Spinal cord (tissue), 10 donors: ENCODE results near the gene DDX54. TPM values are rescaled to one million over a fixed set of nuclear protein-coding genes. Genes with fewer than 3 reads are reported as not detected.

Source experiments
- DNase-seq, 6 donors: peaks; one replicate each; pipeline versions ENCODE4 v3.0.0 to v3.0.0-alpha.2; 2013 to 2015; ENCODE audit warnings: low spot score in 6 of 6, low read depth in 4 of 6
- H3K27ac ChIP-seq: one replicate; pipeline ENCODE4 v1.5.1; 2013; ENCODE audit warnings: low read depth, low read length, control low read depth
- H3K27me3 ChIP-seq: one replicate; pipeline ENCODE4 v1.6.1; 2013; ENCODE audit warnings: low read length; ENCODE audit not compliant: control insufficient read depth, insufficient read depth
- H3K36me3 ChIP-seq: one replicate; pipeline ENCODE4 v1.6.1; 2013; ENCODE audit warnings: low read length; ENCODE audit not compliant: control insufficient read depth, insufficient read depth
- H3K4me1 ChIP-seq: one replicate; pipeline ENCODE4 v1.6.1; 2013; ENCODE audit warnings: low read length; ENCODE audit not compliant: control insufficient read depth, insufficient read depth
- H3K4me3 ChIP-seq: one replicate; pipeline ENCODE4 v1.5.1; 2013; ENCODE audit warnings: low read depth, low read length, control low read depth
- H3K9me3 ChIP-seq: one replicate; pipeline ENCODE4 v1.6.1; 2013; ENCODE audit warnings: low read length; ENCODE audit not compliant: control insufficient read depth, insufficient read depth
- WGBS: methylation state at CpG from one replicate; pipeline ENCODE4 v1.1.5; 2013; ENCODE audit warnings: missing lambda C conversion rate; ENCODE audit not compliant: insufficient coverage; 5-methylcytosine and 5-hydroxymethylcytosine counted together
- polyA plus RNA-seq, 2 donors: library from polyadenylated mRNA; unstranded; fragments of 120-200 nt; gene quantifications; one replicate each; pipeline ENCODE4 v1.2.1, GENCODE V29; 2013; ENCODE audit not compliant: insufficient read length in 2 of 2
- total RNA-seq, 2 donors: library from RNA; depleted of rRNA in 1 of 2; stranded (reverse); fragments of 120-200 nt in 1 of 2; fragments of >200 nt in 1 of 2; gene quantifications; one replicate each; pipeline versions ENCODE4 v1.2.3 to v1.2.4, GENCODE V29; 2013 to 2014
- donor health status: healthy.

Gene DDX54
- total and polyA plus RNA-seq, 4 donors = 14.0 to 67.1 (median 42.7) TPM

DNA sequence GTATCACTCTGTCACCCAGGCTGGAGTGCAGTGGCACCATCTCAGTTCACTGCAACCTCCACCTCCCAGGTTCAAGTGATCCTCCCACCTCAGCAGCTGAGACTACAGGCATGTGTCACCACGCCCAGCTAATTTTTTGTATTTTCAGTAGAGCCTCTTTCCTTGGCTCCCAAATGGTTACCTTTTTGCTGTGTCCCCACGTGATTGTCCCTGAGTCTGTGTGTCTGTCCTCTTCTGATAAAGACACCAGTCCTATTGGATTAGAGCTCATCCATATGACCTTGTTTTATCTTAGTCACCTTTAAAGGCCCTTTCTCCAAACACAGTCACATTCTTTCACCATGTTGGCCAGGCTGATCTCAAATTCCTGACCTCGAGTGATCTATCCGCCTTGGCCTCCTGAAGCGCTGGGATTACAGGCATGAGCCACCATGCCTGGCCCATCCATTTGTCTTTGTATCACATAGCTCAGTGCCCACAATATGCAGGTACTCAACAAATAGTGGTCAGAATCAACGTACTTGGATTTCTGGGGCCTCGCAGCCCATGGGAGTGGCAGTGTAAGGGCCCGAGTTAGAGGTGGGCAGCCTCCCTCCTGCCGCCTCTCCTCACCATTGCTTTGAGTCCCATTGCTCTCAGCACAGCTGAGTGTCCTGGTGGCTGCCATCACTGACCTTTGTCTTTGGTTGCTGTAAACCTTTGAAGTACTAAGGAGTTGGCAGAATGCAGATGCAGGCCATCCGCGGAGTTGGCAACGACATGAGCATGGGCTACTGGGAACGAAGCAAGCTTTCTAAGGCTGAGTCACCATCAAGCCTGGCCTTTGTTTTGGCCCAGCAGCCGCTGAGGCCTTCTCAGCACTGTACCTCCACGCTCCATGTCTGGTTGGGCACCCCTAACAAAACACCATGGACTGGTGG lies 45.3 kb upstream of the DDX54 start:
- no peaks in the 10 kb centered on the region for H3K9me3 ChIP-seq
- H3K36me3 ChIP-seq = peaks cover 31% of the 10 kb centered on the region
- no peaks in the 10 kb centered on the region for H3K27me3 ChIP-seq
- H3K27ac ChIP-seq = no peak overlapping the region
- DNase-seq = no peak
- no peak overlapping the region for H3K4me3 ChIP-seq
- 90% methylated on average over 15 of the region's 15 CpGs for WGBS
- H3K4me1 ChIP-seq = peaks cover 42% of the 10 kb centered on the region

DNA sequence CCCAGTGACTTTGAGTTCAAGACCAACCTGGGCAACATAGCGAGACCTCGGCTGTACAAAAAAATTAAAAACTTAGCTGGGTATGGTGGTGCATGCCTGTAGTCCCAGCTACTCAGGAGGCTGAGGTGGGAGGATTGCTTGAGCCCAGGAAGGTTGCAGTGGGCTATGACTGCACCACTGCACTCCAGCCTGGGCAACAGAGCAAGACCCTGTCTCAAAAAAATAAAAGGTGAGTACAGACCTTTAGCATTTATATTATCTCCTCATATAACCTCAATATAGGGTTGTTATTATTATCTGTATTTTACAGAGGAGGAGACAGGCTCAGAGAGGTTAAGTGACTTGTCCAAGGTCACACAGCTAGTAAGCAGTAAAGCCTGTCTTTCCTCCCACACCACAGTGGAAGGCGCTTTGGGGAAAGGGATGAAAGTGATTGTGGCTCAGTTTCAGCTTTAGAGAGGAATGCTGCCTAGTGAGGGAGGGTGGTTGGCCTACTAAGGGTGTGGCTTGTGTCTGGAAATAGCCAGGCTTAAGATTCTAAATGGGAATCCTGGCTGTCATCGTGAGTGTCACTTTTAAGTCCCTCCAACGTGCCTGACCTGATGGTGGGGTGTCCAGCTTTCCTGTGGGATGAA lies 43.2 kb upstream of the DDX54 start:
- Histone ChIP-seq H3K4me1 (peaks cover 43% of the 10 kb centered on the region), H3K9me3 (no peaks in the 10 kb centered on the region), H3K27ac (peak overlapping the region; percentile 22), H3K27me3 (no peaks in the 10 kb centered on the region), H3K4me3 (no peak overlapping the region), H3K36me3 (peaks cover 31% of the 10 kb centered on the region)
- 68% methylated on average over 4 of the region's 5 CpGs for WGBS
- peak in 1 of 6 donors; percentile 49 for DNase-seq

DNA sequence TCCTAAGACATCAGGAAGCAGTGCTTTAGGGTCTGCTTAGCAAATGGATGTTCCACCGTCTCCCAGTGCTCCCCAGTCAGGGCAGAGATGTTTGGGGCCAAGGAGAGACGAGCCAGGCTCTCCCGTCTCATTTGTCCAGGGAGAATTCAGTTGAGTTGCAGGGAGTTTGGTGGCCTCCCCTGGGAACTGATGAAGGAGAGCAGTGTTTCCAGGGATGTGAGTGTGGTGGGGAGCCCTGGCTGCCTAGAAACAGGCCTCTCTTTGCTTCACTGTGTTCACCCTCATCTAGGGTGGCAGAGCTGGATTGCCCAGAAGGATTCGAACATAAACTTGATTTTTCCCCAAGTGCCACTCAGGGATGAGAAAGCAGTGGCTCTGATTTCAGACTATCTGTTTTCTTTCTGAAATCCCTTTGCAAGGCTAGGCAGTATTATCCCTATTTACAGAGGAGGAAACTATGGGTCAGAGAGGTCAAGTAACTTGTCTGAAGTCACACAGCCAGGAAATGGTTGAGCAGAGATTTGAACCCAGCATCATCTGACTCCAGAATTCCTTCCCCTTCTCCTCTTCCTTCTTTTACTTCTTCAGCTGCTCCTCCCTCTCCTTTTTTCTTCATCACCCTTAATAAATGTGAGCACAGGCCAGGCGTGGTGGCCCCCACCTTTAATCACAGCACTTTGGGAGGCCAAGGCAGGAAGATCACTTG lies 42.6 kb upstream of the DDX54 start:
- DNase-seq = no peak
- WGBS = 63% methylated on average over 4 of the region's 5 CpGs
- no peaks in the 10 kb centered on the region for H3K9me3 ChIP-seq
- peaks cover 41% of the 10 kb centered on the region for H3K4me1 ChIP-seq
- peaks cover 27% of the 10 kb centered on the region for H3K36me3 ChIP-seq
- H3K4me3 ChIP-seq = no peak overlapping the region
- H3K27ac ChIP-seq = peak overlapping the region; percentile 22
- no peaks in the 10 kb centered on the region for H3K27me3 ChIP-seq

DNA sequence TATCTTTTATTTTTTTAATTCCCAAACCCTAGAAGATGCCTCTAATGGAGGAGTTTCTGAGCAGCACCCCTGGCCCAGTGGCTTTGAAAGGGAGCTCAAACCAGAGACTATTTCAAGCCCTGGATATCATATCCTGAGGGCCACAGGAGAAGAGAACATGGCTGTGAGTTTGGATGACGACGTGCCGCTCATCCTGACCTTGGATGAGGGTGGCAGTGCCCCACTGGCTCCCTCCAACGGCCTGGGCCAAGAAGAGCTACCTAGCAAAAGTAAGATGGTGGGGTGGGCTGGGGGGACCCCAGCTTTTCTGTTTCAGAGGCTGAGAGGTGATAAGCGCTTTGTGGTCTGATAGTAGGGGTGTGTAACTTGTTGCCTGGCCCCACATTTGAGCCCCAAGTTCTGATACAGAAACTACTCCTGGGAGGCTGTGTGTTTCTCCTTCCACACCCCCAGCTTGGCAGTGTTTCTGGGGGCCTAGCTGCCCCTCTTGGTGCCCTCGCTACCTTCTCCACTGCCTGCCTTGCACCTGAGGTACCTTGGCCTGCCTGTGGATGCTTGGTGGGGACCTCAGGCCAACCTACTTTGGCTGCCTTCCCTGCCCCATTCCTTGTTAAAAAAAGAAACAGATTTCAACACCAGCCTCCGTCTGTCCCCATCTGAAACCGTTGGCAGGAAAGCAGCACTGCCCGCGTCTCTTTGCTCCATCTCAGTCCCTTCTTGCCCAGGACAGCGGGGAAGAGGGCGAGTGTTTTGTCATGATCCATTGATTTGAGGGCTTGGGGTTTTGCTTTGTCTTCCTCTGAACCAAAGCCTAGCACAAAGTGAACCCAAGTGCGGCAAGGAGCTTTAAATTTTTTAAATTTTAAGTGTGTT lies 41.7 kb upstream of the DDX54 start:
- Histone ChIP-seq H3K4me1 (peaks cover 39% of the 10 kb centered on the region), H3K27me3 (no peaks in the 10 kb centered on the region), H3K9me3 (no peaks in the 10 kb centered on the region), H3K27ac (peak overlapping the region; percentile 7), H3K4me3 (no peak overlapping the region), H3K36me3 (peaks cover 18% of the 10 kb centered on the region)
- WGBS = 78% methylated on average over 9 of the region's 13 CpGs
- no peak for DNase-seq

DNA sequence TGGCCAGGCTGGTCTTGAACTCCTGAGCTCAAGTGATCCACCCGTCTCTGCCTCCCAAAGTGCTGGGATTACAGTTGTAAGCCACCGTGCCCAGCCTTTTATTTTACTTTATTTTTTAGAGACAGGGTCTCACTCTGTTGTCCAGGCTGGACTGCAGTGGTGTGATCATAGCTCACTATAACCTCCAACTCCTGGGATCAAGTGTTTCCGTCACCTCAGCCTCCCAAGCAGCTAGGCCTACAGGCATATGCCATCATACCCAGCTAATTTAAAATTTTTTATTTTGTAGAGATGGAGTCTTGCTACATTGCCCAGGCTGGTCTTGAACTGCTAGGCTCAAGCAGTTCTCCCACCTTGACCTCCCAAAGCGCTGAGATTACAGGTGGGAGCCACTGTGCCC lies 39.7 kb upstream of the DDX54 start:
- DNase-seq = no peak
- peaks cover 6% of the 10 kb centered on the region for H3K36me3 ChIP-seq
- WGBS = 75% methylated on average over 2 of the region's 4 CpGs
- H3K9me3 ChIP-seq = no peaks in the 10 kb centered on the region
- no peak overlapping the region for H3K27ac ChIP-seq
- peaks cover 49% of the 10 kb centered on the region for H3K4me1 ChIP-seq
- H3K4me3 ChIP-seq = no peak overlapping the region
- H3K27me3 ChIP-seq = no peaks in the 10 kb centered on the region

DNA sequence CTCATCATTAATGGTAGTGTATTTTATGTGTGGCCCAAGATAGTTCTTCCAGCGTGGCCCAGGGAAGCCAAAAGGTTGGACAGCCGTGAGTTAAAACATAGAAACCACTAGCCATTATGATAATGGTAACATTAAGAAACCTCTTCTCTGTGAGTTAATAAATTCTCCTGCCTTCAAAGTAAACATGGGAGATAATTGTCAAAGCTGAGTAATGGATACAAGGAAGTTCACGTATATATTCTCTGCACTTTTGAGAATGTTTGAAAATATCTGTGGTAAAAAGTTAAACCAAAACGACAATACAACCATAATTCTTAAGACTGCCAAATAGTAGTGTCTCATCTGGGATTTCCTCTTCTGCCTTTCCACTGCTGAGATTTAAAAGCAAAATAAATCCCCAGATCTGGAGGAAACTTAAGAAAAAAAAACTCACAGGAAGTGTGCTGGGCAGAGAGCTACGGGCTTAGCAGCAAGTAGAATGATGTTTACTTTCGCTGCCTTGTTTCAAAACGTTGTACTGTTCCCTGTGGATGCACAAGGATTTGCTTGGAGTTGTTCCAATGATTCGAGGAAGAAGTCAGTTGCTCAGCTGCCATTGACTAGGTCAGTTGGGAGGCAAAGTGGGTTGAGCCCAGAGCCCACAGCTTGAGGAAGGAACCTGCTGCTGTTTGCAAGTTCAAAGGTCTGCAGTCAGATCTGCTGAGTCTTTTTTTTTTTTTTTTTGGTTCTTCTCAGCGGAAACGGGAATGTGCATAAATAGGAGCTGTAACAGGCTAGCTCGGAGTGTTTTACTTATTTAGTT lies 37.7 kb upstream of the DDX54 start:
- peak overlapping the region; percentile 25 for H3K27ac ChIP-seq

DNA sequence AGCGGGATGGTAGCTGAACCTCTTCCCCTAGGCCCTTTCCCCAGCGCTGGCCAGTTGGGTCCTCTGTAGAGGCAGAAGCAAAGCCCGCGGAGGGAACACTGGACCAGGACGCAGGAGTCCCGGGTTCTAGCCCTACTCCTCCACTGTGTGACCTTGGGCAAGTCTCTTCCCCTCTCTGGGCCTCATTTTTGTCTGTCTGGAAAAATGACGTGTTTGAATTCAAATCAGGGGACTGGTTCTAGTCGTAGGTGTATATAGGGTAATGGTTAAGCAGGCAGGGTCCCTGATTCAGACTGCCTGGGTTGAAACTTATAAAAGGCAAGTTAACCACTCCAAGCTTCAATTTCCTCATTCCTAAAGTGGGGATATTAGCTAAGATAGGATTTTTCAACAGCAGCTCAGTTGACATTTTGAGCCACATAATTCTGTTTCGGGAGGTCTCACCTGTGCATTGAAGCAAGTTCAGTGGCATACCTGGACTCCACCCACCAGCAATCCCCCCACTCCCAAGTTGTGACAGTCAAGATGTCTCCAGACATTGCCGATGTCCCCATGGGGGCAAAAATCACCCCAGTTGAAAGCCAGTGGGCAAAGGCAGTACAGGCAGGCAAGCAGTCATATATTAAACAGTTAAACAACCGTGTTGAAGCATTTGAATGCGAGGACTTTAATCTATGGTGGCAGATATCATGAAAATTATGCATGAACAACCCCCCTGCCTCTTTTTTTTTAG lies 36.9 kb upstream of the DDX54 start:
- Histone ChIP-seq H3K9me3 (no peaks in the 10 kb centered on the region), H3K36me3 (peaks cover 5% of the 10 kb centered on the region), H3K4me1 (peaks cover 34% of the 10 kb centered on the region), H3K4me3 (peak overlapping the region; percentile 64), H3K27me3 (no peaks in the 10 kb centered on the region), H3K27ac (peak overlapping the region; percentile 25)
- no peak for DNase-seq
- WGBS = 10% methylated on average over 7 of the region's 12 CpGs

More for the DNA sequence above, 37.7 kb upstream of the DDX54 start:
- WGBS = 3% methylated on average over 4 of the region's 11 CpGs
- no peaks in the 10 kb centered on the region for H3K27me3 ChIP-seq
- H3K36me3 ChIP-seq = peaks cover 6% of the 10 kb centered on the region
- no peaks in the 10 kb centered on the region for H3K9me3 ChIP-seq
- DNase-seq = peak in 4 of 6 donors; percentile 61 to 91 (median 74)
- H3K4me1 ChIP-seq = peaks cover 40% of the 10 kb centered on the region
- H3K4me3 ChIP-seq = peak overlapping the region; percentile 64
